Limb (tissue), 2 donors: ENCODE measurements around the gene MYOM3.

Experiments
- DNase-seq, 2 donors: peaks; one replicate each; pipeline ENCODE4 v3.0.0-alpha.2; 2016; ENCODE audit errors: extremely low spot score in 2 of 2

MYOM3 gene

DNA sequence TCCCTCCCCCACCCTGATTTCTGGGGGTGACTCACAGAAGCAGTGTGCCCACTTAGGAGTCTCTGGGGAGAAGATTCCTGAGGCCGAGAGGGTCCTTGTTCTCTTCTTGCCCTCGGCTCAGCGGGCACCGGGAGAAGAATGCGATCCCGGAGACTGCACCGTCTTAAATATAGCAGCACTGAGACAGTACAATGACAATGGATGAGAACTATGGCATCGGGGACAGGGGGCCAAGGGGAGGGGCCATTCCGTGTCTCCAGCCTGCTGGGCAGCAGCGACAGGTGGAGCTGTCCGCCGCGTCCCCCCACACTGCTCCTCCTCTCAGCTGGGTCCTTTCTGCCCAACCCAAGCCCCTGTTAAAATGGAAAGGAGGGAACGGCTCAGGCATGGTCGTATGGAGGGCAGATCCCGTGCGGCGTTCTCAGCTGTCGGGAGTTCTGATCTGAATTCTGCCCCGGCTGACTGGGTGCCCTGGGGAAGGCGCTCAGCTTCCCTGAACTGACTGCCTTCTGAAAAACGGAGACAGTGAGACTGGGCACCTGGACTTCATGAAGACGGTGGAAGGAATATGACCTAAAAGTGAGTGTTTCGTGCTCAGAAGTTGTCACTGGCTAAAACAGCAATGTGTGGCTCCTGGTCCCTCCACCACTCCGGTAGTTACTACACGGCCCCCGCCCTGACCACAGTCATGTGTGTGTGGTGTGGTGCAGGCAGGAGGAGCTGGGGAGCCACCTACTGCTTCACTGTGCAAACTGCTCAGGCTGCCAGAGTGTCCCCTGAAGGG, at the start of gene MYOM3:
TSS of gene MYOM3 (minus strand) at position 140 of the 784 bp plus-strand sequence. CDS start 3,499 bp downstream, outside the sequence.
- peak; percentile 50 to 75 for DNase-seq

DNA sequence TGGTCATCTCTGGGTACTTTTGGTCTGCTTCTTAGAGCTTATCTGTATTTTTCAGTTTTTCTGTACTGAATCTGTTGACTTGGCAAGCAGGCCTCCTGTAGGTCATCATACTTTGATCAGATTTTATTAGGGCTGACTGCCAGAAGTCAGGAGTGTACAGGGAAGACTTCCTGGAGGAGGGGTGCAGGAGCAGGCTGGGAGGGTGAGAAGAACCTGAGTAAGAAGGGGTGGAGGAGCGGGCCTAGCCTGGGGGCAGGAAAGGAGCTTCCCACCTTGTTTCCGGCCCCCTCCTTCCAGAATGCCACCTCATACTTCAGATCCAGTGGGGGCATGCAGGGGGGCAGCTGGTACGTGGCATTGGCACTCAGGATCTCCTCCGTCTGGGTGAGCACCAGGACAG, 49.3 kb upstream of the MYOM3 start:
- DNase-seq = no peak

DNA sequence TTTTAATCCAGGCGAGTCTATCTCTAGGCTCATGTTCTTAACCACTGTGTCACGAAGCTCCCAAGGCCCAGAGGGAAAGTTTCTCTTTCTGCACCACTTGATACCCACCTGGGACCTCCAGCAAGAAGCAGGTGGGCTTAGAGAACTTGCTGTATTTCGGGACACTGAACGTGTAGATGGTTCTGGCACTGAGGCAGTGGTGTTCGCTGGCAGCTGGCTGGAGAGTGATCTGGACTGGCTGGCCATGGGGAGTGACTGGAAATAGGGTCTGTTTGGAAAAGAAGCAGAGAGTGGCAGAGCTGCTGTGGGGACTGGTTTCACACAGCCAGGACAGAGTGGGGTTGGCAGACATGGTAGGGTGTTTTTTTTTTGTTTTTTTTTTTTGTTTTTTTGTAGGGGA, 47.4 kb upstream of the MYOM3 start:
- DNase-seq = no peak

DNA sequence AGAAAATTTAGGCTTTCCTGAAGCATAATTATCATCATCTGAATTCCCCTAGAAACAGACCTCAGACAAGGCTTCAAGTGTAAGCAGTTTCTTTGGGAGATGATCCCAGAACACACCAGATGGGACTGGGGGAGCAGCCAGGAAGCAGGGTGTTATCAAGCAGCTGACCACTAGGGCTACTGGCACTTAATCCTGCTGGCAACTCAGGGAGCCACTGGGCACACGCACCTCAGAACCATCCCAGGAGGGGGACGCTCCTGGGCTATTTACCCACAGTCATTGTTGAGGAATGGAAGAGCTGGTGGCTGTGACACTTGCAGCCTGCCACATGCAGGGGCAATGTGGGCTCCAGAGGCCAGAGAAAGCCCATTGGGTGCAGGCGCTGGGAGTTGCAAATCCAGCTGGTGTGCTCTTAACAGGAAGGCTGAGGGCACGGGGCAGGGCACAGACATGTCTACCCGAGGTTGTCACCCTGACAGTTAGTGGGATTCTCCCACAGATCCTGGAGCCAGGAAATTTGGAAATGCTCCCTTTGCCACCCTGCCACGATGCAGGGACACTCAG, 46.1 kb upstream of the MYOM3 start:
- DNase-seq = no peak

DNA sequence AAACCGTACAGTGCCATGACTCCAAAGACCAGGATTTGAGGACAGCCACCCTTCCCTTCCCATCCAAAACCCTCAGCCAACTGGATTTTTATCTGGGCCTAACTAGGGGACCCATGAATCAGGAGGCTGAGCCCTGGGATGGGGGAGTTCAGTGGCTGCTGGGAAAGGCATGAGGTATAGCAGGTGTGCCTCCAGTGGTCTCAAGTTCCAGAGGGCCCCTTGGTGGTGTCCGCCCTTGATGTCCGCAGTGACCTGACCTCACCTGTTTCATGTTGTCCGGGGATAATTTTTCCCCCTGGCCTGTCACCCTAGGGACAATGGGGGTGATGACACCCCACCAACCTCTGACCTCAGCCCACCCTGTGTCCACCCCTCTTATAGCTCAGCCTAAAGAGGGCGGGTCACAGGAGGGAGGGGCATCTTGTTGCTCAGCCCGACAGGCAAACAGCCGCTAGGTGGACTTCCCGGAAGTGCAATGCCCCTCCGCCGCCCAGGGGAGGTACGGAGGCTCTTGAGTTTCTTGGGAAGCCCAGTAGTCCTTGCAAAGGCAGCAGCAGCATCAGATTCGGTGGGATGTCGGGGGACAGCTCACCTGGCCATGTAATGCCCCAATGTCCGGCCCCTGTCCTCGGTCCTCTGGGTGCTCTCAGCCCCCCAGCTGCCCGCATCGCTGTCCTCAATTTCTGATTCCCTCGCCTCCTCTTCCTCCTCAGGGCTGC, 44.8 kb upstream of the MYOM3 start:
- DNase-seq = no peak

DNA sequence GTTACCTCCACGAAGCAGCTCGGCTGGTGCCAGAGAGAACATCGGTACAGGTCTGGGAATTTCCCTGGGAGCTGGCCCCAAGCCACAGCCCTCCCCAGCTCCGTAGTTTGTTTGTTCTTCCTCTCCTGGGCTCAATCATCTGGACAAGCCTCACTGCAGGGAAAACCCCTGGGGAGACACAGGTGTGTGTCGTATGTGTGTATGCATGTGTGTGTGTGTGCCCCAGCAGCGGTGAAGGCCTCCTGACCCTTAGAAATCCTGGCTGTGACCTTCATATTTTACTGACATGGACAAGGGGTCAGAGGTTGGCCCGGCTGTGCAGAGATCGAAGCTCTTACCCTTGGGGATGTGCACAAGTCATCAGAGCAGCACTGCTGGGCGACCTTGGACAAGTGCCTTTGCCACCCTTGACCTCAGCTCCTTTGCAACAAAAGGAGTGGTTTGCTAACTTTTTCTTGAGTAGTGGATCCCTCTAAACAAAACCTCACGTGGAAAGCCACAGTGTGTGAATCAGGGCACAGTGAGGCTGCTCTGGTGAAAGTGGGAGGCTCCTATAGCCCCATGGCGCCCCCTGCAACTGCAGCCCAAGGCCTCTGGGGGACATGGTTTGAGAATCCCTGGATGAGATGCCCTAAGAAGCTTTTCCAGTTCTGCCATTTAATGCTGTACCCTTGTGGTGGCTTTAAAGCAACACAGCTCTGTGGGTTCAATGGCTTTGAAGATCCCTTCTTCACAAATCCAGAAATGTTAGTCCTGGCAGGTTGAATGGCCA, 43.3 kb upstream of the MYOM3 start:
- no peak for DNase-seq

DNA sequence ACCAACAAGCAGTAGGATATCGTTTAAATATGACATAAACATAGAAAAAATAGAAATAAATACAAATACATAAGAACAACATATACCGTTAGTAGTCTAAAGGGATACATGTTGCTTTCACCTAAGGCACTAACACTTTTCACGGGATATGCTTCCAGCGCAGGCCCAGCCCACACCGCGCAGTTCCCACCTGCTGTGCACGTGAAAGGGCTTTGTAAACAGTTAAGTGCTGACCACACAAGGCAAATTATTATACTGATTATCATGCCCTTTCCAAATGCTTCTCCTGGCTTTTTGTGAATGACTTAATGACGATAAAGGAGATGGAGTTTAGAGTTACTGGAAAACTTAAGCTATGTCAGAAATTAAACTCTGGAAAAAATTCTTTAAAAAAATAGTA, 42.3 kb upstream of the MYOM3 start:
- DNase-seq = no peak

DNA sequence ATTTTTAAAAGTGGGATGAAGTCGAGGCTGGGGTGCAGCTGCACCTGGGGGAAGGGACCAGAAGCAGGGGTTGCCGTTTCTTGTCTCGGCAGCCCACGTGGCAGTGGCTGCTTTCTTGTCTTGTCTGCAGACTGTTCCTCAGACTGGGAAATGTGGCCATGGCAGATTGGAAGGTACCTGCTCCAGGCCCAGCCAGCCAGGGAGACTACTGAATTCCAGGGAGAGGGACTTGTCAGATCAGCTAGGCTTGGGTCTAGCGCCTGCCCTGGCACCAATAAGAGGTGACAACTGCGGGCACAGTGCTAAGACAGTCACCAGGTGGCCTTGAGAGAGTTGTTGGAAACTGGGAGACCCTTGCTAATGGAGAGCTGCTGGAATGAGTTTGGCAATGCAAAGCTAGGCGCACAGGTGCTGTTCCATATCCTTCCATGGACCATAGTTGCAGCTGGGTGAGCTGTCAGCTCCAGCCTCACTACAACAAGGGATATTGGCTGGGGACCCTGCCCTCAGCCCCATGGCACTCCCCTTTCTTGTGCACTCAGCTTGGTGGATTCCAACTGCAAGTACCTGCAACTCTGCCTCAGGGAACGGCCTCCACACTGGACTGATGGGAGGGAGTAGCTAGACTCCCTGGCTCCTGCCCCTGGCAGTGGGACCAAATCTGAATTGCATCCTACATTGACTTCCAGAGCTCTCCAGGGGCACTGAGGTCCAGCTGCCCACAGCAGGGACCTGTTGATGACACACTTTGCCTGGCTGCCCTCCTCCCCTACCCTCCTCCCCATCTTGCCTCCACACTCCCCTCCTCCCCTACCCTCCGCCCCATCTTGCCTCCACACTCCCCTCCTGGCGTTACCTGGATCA, 40.9 kb upstream of the MYOM3 start:
- DNase-seq = no peak

DNA sequence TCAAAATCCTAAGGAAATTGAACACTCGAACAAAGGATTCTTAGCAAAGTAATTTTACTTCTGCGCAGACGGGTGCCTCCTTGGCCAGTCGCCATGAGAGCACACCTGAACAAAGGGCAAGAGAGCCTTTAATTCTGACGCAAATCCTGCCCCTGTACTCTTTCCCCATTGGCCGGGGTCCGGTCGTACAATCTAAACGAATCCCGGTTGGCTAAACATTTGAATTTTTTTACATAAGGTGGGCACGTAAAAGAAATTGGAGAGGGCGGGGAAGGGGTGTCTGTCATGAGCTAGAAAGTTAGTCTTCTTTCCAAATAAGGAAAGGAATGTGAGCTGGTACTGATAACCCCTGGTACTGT, 39.2 kb upstream of the MYOM3 start:
- peak in 1 of 2 donors; percentile 40 for DNase-seq

DNA sequence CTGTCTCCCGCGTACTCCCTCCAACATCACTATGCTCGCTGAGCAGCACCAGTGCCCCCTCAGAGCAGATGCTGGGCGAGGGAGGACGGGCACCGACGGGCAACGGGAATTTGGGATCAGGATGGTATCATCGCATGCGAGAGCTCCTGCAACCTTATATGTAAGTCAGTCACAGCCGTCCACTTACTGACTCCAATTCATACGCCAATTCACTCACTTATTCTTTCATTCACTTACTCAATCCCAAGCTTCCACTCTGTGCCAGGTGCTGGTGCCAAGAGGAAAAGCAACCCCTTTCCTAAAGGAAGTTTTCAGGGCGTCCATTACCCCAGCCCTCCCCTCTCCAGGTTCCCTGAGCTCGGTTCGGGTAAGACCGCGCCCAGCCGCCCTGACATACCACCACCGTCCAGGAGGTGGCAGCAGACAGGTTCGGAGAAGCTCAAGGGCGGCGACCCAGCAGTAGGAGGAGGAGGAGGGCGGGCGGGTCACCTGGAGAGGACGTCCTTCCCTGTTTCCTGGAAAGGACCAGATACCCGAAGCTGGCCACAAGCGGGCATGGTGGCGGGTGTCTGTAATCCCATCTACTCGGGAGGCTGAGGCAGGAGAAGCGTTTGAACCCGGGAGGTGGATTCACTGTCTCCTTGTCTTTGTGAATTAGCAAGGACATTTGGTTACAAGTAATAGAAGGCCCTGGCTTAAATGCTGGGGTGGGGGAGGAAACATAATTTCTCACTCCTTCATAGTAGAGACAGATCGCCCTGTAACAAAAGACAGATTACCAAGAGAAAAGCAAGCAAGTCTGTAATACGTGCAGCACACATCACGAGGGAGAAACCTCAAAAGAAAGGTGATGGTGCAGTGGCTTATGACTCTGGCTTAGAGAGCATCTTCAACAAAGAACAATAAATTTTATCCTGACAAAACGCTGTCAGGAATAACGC, 38.6 kb upstream of the MYOM3 start:
- peak; percentile 74 to 95 for DNase-seq

DNA sequence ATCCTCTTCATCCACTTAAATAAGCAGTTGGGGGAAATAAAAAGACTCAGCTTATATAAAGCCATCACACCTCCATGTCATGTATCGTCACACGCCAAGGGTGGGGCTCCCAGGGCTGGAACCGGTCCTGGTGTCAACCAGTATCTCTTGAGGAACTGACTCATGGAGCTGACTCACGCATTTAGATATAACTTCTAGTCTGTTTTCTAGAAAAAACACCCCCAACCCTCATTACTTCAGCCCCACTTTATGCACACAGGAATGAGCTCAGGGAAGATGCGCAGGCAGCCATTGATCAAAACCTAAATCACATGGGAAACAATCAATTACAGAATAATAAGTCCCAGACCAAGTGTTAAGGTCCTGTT, 37.9 kb upstream of the MYOM3 start:
- DNase-seq = no peak

DNA sequence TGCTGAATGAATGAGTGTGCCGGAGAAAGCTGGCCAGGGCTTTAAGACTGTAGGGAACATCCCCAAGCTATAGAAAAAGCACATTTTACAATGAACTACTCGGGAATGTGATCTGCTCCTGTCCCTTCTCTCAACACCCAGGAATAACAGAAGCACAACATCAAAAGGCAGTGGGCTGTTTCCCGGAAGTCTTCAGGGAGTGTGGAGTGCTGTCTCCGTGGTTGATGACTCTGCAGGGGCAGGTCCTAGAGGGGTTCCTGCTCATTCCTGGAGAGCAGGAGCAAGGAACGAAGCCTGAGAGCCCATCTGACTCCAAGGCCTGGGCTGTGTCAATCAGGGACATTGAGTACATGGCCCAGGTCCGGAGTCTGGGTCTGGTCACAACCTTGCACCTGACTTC, 35.9 kb upstream of the MYOM3 start:
- DNase-seq = no peak

DNA sequence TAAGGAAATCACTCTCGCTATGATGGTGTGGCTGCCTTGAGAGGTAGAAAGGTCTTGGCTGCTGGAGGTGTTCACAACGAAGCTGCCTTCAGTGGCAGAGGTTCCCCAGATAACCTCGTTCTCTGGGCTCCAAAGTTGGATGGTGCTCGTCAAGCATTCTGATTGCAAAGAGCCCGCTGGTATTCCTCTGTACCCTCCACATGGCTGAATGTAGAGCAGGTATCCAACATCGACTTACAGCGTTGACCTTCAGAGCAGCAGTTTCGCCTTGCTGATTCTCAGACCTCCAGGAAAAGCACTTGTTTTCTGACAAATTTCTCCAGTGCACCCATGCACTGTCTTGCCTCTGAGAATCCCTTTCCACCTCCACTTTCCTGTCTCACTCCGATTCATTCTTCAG, 35.3 kb upstream of the MYOM3 start:
- DNase-seq = no peak

DNA sequence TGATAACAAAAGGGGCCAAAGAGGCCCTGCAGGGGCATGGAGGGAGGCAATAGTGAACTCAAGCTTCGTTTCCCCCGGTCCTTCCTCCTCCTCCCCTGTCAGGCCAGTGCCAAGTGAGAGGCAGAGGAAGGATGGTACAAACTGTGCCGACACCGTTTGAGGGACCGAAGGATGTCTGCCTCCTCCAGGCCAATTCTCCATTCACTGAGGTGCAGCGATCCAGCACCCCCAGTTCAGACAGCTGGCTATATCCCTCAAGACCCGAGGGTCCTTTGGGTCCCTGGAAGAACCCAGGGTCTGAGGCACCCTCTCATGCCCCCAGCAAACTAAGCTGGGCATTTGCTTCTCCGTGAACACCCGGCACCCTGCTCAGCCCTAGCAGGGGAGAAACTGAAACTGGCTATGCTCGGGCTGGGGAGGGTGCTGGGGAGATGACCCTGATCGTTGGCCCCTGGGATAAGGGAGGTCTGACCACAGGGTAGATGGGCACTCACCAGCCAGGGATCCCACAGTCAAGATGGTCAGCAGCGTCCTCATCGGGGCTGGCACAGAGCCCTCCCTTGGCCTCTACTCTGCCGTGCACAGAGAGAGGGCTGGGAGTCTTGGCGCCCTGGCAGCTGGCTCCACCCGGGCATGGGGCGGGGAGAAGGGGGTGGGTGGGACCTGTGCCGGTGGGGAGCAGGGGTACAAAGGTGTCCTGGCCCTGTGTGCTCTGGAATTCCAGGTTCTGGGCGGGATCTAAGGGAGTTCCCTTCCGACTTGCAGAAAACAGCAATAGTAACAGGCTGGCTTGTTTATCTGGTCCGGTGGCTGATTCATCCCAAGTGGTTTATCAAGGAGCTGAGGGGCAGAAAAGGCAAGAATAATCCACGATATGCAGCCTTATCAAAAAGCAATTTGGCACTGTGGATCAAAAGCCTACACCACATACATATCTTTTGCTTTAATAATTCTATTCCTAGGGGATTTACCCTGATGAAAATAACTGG, 30.9 kb upstream of the MYOM3 start, which contains the start of gene IL22RA1:
TSS of gene IL22RA1 (minus strand) at position 595 of the 989 bp plus-strand sequence. CDS start at position 537, 58 bp downstream.
- DNase-seq = no peak

DNA sequence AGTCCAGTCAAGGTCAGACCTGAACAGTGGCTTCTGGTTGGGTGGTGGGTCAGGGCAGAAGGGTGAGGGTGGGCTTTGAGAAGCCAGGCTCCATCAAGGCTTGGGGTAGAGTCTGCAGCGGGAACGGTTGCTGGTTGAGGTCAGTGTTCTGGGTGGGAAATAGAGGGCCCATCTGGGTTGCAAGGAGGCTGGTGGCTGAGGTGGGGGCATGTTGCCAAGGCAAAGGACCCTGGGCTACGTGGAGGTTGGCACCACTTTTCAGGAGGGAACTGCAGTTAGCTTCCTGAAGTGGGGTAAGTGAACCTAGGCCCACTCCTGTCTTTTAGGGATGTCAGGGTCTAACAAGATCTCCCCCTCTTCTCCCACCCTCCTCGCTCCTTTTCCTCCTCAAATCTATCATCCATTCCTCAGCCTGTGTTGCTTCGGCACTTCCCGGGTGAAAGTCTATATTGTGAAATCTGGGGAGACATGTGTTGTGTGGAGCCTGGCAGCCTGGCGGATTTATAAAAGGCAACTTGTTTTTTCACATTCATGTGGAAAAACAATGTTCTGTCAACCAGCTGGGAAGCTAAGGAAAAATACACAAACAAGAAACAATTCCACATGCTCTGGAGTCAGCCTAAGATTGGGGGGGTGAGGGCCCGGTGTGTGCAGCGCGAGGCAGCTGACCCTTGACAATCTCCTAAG, 29.5 kb upstream of the MYOM3 start:
- no peak for DNase-seq

DNA sequence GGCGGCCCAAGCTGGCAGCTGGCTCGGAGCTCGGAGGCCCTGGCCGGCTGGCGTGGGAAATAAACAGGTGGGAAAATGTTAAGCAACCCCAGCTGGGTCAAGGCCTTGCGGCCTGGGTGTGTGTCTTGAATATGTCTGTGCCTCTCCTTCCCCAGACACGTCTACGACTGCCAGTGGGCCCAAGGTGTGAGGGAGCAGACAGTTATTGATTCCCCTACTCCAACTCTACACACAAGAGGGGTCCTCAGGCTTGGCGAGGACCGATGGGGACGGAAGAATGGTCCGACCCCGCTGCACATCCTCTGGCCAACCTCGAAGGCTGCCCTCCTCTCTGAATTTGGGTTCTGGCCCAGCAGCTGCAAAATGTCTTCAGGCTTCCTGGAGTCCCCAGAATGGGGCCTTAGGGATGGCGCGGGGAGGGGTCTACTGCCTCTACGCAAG, 28.8 kb upstream of the MYOM3 start:
- DNase-seq = no peak

DNA sequence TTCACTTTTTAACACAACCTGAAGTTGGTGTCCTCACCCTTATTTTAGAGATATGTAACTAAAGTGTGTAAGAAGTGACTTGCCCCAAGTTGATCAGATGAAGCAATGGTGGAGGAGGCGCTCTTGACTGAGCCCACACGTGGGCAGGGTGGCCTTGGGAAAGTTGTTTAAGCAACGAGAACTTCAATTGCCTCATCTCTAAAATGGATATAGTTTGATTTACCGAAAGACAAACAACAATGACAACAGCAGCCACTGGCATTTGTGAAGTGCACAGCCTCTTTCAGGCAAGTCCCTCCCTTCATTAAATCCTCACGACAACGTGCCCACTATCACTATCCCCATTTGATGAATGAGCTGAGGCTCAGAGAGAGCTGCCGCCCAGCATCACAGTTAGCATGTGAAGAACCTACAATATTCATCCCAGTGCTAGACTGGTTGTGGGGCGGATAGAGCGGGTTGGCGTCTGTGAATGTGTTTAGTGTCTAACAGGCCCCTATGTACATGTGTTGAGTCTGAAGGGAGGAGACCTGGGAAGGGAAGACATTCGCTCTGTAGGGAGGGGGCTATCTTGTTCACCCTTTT, 28.0 kb upstream of the MYOM3 start:
- no peak for DNase-seq

DNA sequence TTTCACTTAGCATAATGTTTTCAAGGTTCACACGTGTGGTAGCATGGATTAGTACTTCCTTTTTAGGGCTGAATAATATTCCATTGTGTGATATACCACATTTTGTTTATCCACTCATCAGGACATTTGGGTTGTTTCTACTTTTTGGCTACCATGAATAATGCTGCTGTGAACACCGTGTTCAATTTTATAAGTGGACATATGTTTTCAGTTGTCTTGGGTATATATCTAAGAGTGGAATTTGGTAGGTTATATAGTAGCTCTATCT, 27.2 kb upstream of the MYOM3 start:
- DNase-seq = no peak
